Stimulated activated naive CD8-positive, alpha-beta T cell treated with anti-CD3 and anti-CD28 coated beads, Interleukin-15, Interleukin-2, amounts not matched to agents 100 ng/mL and 50 ng/mL, for 24 hours (primary cell): ENCODE results near the gene SLC6A18.

Experiments used
- H3K27ac Mint-ChIP-seq: one replicate; pipeline ENCODE4 v1.8.0; 2021; ENCODE audit warnings: mild to moderate bottlenecking, mixed read lengths
- H3K27me3 Mint-ChIP-seq: one replicate; pipeline ENCODE4 v1.8.0; 2021; ENCODE audit warnings: mixed read lengths
- H3K36me3 Mint-ChIP-seq: one replicate; pipeline ENCODE4 v1.8.0; 2021; ENCODE audit warnings: low read depth, mixed read lengths
- H3K4me1 Mint-ChIP-seq: one replicate; pipeline ENCODE4 v1.8.0; 2021; ENCODE audit warnings: low read depth, mixed read lengths
- H3K4me3 Mint-ChIP-seq: one replicate; pipeline ENCODE4 v1.8.0; 2021; ENCODE audit warnings: mild to moderate bottlenecking, mixed read lengths
- H3K9me3 Mint-ChIP-seq: one replicate; pipeline ENCODE4 v1.8.0; 2021; ENCODE audit warnings: mixed read lengths

SLC6A18 gene

GRCh38 chr5:1214936-1215220 lies 10.3 kb upstream of the SLC6A18 start:
- H3K27ac Mint-ChIP-seq: no peak overlapping the region
- no peak overlapping the region for H3K4me3 Mint-ChIP-seq
- no peaks in the 10 kb centered on the region for H3K4me1 Mint-ChIP-seq
- no peaks in the 10 kb centered on the region for H3K36me3 Mint-ChIP-seq
- no peaks in the 10 kb centered on the region for H3K9me3 Mint-ChIP-seq
- no peaks in the 10 kb centered on the region for H3K27me3 Mint-ChIP-seq

GRCh38 chr5:1215320-1216096 lies 9.7 kb upstream of the SLC6A18 start:
- no peaks in the 10 kb centered on the region for H3K4me1 Mint-ChIP-seq
- no peak overlapping the region for H3K4me3 Mint-ChIP-seq
- no peaks in the 10 kb centered on the region for H3K9me3 Mint-ChIP-seq
- H3K27ac Mint-ChIP-seq: no peak overlapping the region
- no peaks in the 10 kb centered on the region for H3K36me3 Mint-ChIP-seq
- no peaks in the 10 kb centered on the region for H3K27me3 Mint-ChIP-seq

DNA sequence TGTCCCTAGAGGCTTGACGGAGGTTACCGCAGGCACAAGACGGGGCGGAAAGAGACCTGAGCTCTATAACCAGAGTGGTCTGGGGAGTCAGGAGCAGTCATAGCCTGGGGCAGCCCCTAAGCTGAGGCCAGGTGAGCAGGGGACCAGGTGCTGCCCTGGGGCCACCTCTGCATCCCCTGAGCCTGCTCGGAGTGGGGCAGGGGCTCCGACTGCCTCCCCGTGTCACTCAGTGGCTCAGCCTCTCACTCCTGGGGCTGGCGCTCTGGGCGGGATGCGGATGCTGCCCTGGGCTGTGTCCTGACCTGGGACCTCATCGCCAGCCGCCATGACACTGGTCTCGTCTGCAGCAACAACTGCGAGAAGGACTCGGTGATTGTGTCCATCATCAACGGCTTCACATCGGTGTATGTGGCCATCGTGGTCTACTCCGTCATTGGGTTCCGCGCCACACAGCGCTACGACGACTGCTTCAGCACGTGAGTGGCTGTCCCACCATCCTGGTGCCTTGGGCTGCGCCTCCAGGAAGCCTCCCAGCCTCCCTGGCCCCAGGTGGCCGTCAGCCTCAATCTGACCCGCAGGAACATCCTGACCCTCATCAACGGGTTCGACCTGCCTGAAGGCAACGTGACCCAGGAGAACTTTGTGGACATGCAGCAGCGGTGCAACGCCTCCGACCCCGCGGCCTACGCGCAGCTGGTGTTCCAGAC lies 8.8 kb upstream of the SLC6A18 start:
- Mint-ChIP-seq H3K9me3 (no peaks in the 10 kb centered on the region), H3K36me3 (no peaks in the 10 kb centered on the region), H3K27me3 (no peaks in the 10 kb centered on the region), H3K4me3 (no peak overlapping the region), H3K4me1 (no peaks in the 10 kb centered on the region), H3K27ac (no peak overlapping the region)

- Mint-ChIP-seq H3K27me3 (no peaks in the 10 kb centered on the region), H3K4me3 (no peak overlapping the region), H3K36me3 (no peaks in the 10 kb centered on the region), H3K4me1 (no peaks in the 10 kb centered on the region), H3K27ac (no peak overlapping the region), H3K9me3 (no peaks in the 10 kb centered on the region)
Observed at GRCh38 chr5:1216918-1217295, 8.3 kb upstream of the SLC6A18 start.

DNA sequence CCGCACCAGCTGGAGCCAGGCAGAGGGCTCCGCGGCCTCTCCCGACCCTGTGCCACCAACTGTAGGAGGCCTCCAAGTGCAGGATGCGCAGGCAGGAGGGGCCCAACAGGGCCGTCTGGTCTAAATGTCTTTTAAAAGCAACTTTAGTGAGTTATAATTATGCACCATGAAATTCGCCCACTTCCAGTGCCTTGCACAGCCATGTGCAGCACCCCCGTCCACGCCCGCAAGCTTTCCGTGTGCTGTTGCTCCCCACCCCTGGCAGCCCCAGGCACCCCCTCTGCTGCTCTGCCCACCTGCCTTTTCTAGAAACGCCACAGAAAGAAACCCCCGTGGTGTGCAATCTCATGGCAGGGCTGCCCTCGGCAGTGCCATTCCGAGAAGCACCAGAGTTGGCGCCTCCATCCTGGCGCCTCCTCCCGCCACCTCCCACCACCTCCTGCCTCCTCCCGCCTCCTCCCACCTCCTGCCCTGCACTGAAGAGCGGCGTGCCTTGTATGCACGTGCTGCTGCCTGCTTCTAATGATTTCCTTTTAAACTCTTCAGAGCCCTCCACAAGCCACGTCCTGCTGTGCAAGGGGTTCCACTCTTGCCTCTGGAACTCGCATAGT lies 7.5 kb upstream of the SLC6A18 start:
- H3K4me1 Mint-ChIP-seq: no peaks in the 10 kb centered on the region
- H3K9me3 Mint-ChIP-seq: no peaks in the 10 kb centered on the region
- H3K4me3 Mint-ChIP-seq: no peak overlapping the region
- no peaks in the 10 kb centered on the region for H3K27me3 Mint-ChIP-seq
- no peak overlapping the region for H3K27ac Mint-ChIP-seq
- H3K36me3 Mint-ChIP-seq: no peaks in the 10 kb centered on the region

- H3K27me3 Mint-ChIP-seq: no peaks in the 10 kb centered on the region
- no peak overlapping the region for H3K4me3 Mint-ChIP-seq
- H3K36me3 Mint-ChIP-seq: no peaks in the 10 kb centered on the region
- no peaks in the 10 kb centered on the region for H3K9me3 Mint-ChIP-seq
- no peak overlapping the region for H3K27ac Mint-ChIP-seq
- no peaks in the 10 kb centered on the region for H3K4me1 Mint-ChIP-seq
Observed at GRCh38 chr5:1218351-1219080, 6.7 kb upstream of the SLC6A18 start.

DNA sequence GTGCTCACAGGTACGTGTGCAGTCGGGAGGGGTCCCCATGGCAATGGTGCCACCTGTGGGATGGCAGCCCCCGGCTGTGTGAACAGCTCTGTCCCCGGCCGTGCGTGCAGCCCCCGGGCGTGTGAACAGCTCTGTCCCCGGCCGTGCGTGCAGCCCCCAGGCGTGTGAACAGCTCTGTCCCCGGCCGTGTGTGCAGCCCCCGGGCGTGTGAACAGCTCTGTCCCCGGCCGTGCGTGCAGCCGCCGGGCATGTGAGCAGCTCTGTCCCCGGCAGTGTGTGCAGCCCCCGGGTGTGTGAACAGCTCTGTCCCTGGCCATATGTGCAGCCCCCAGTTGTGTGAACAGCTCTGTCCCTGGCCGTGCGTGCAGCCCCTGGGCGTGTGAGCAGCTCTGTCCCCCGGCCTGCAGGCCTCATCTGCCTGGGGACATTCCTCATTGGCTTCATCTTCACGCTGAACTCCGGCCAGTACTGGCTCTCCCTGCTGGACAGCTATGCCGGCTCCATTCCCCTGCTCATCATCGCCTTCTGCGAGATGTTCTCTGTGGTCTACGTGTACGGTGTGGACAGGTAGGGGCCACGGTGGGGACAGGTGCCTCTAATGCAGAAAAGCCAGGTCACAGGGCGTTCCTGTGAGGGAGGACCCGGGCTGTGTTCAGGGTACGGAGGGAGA lies 5.9 kb upstream of the SLC6A18 start:
- no peaks in the 10 kb centered on the region for H3K9me3 Mint-ChIP-seq
- no peaks in the 10 kb centered on the region for H3K36me3 Mint-ChIP-seq
- no peaks in the 10 kb centered on the region for H3K27me3 Mint-ChIP-seq
- no peak overlapping the region for H3K4me3 Mint-ChIP-seq
- H3K27ac Mint-ChIP-seq: no peak overlapping the region
- H3K4me1 Mint-ChIP-seq: no peaks in the 10 kb centered on the region

DNA sequence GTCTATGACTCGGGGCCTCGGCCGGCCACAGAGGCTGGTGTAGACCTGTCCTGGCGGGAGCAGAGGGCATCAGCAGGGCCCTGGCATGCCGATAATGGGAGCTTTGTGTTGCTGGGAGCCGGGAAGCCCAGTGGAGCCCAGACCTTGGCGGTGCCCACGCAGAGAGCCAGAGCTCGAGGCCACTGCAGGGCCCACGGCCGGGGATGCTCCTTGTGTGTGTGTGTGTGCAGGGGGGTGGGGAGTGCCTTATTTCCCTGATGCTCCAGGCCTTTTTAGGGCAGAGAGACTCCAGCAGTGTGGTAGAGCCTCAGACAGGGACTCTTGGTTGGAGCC lies 5.4 kb upstream of the SLC6A18 start:
- no peaks in the 10 kb centered on the region for H3K4me1 Mint-ChIP-seq
- no peaks in the 10 kb centered on the region for H3K36me3 Mint-ChIP-seq
- no peak overlapping the region for H3K27ac Mint-ChIP-seq
- H3K4me3 Mint-ChIP-seq: no peak overlapping the region
- no peaks in the 10 kb centered on the region for H3K27me3 Mint-ChIP-seq
- H3K9me3 Mint-ChIP-seq: no peaks in the 10 kb centered on the region

DNA sequence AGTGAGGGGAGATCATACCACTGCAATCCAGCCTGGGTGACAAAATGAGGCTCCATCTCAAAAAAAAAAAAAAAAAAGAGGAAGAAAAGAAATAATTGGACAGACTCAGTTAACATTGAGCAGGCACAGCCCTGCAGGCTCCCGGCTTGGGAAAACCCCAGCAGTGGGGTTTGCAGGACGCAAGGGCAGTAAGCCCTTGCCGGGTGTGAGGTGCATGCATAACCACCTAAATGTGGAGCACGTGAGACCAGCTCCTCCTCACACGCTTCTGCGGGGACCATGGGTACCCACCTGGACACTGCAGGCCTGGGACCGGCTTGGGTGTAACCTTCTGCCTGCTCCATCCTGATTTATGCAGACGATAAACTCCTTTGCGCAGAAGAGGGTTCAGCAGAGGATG lies 4.8 kb upstream of the SLC6A18 start:
- H3K4me3 Mint-ChIP-seq: no peak overlapping the region
- H3K27me3 Mint-ChIP-seq: no peaks in the 10 kb centered on the region
- H3K9me3 Mint-ChIP-seq: no peaks in the 10 kb centered on the region
- H3K27ac Mint-ChIP-seq: no peak overlapping the region
- H3K4me1 Mint-ChIP-seq: no peaks in the 10 kb centered on the region
- H3K36me3 Mint-ChIP-seq: no peaks in the 10 kb centered on the region

DNA sequence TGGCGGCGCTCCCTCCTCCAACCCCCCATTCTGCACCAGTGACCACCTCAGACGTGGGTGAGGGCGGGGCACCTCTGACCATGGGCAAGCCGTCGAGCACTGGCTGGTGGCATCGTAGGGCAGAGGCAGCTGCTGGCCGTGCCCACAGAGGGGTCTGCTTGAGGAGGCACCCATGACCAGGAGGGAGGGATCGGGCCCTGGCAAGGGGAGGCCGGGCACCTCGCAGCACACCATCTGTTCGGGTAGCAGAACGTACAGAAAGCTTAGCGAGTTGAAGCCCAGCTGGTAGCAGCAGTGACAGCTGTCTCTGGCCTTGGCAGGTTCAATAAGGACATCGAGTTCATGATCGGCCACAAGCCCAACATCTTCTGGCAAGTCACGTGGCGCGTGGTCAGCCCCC lies 4.3 kb upstream of the SLC6A18 start:
- no peaks in the 10 kb centered on the region for H3K36me3 Mint-ChIP-seq
- H3K4me3 Mint-ChIP-seq: no peak overlapping the region
- H3K9me3 Mint-ChIP-seq: no peaks in the 10 kb centered on the region
- no peak overlapping the region for H3K27ac Mint-ChIP-seq
- H3K27me3 Mint-ChIP-seq: no peaks in the 10 kb centered on the region
- no peaks in the 10 kb centered on the region for H3K4me1 Mint-ChIP-seq

GRCh38 chr5:1221721-1222120 lies 3.5 kb upstream of the SLC6A18 start:
- Mint-ChIP-seq H3K27ac (no peak overlapping the region), H3K9me3 (no peaks in the 10 kb centered on the region)

DNA sequence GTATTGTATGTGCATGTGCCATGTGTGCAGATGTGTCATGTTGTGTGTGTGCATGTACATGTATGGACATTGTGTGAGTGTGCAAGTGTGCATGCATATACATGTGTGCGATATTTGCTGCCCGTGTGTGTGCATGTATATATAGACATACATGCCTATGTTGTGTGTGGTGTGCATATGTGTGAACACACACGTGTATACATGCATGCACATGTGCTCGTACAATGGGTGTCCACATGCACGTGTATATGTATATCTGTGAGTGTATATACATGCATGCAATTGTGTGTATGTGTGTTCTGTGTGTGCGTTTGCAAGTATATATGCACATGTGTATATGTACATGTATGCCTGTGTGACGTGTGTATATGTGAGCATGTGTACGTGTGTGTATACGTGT lies 3.0 kb upstream of the SLC6A18 start:
- H3K4me3 Mint-ChIP-seq: no peak overlapping the region
- H3K36me3 Mint-ChIP-seq: no peaks in the 10 kb centered on the region

More at GRCh38 chr5:1221721-1222120, 3.5 kb upstream of the SLC6A18 start:
- no peaks in the 10 kb centered on the region for H3K4me1 Mint-ChIP-seq
- H3K36me3 Mint-ChIP-seq: no peaks in the 10 kb centered on the region
- no peak overlapping the region for H3K4me3 Mint-ChIP-seq
- H3K27me3 Mint-ChIP-seq: no peaks in the 10 kb centered on the region

GRCh38 chr5:1222621-1223277 lies 2.4 kb upstream of the SLC6A18 start:
- no peaks in the 10 kb centered on the region for H3K9me3 Mint-ChIP-seq
- H3K27me3 Mint-ChIP-seq: no peaks in the 10 kb centered on the region
- no peak overlapping the region for H3K4me3 Mint-ChIP-seq
- H3K36me3 Mint-ChIP-seq: no peaks in the 10 kb centered on the region
- no peaks in the 10 kb centered on the region for H3K4me1 Mint-ChIP-seq
- no peak overlapping the region for H3K27ac Mint-ChIP-seq

More for the DNA sequence above, 3.0 kb upstream of the SLC6A18 start:
- no peak overlapping the region for H3K27ac Mint-ChIP-seq
- H3K9me3 Mint-ChIP-seq: no peaks in the 10 kb centered on the region
- no peaks in the 10 kb centered on the region for H3K27me3 Mint-ChIP-seq
- no peaks in the 10 kb centered on the region for H3K4me1 Mint-ChIP-seq

DNA sequence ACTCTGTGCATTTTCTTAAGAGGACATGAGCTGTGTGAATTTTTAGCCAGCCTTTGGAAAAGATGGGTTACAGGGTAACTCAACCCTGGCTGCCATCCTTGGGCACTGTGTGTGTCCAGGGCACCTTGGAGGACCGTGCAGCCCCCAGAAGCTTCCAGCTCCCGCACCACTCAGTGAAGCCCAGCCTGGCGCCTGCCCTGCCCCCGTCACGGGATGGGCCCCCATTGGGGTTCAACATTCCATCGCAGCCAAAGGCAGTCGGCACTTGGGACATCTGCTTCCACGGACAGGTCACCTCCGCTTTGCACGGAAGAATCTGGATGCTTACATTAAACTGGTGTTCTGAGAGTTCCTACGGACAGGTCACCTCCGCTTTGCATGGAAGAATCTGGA lies 1.9 kb upstream of the SLC6A18 start:
- H3K36me3 Mint-ChIP-seq: no peaks in the 10 kb centered on the region
- no peak overlapping the region for H3K27ac Mint-ChIP-seq
- H3K4me3 Mint-ChIP-seq: no peak overlapping the region
- H3K9me3 Mint-ChIP-seq: no peaks in the 10 kb centered on the region
- H3K4me1 Mint-ChIP-seq: no peaks in the 10 kb centered on the region
- peaks cover 1% of the 10 kb centered on the region for H3K27me3 Mint-ChIP-seq
